H1 (cell line): Measurements from ENCODE around the gene CPNE5. TPM values are rescaled to one million over a fixed set of nuclear protein-coding genes. Genes with fewer than 3 reads are reported as not detected.

Source experiments
- CTCF ChIA-PET: fragments of 300-600 bp; sonication (Branson Sonifier 250); formaldehyde crosslinking; loops from one replicate; lab custom pipeline; 2021; ENCODE audit not compliant: partially characterized antibody; lab: Charles Lee
- POLR2A ChIA-PET: fragments of 300-600 bp; sonication (Branson Sonifier 250); formaldehyde crosslinking; loops from one replicate; lab custom pipeline; 2021; ENCODE audit warnings: inconsistent platforms; ENCODE audit not compliant: partially characterized antibody; lab: Charles Lee
- DNase-seq, 2 experiments: peaks; one replicate each; pipeline versions ENCODE4 v3.0.0 to v3.0.0-alpha.2; 2010 to 2022; ENCODE audit warnings: low spot score in 2 of 2, low read depth in 1 of 2, mixed read lengths in 1 of 2
- FAIRE-seq: peaks from 2 replicates; lab custom pipeline; 2011; peaks lifted over from hg19 to GRCh38; lab: Jason Lieb, UNC
- H2AFZ ChIP-seq: 2 replicates; pipeline ENCODE4 v1.8.1; 2012; ENCODE audit warnings: low read length, inconsistent platforms
- H2AK5ac ChIP-seq: 2 replicates; pipeline ENCODE4 v1.6.1; 2013; ENCODE audit warnings: low read depth, low read length
- H2BK120ac ChIP-seq: replicated peaks from 2 replicates; pipeline ENCODE3; 2013; ENCODE audit warnings: low read depth, low read length, inconsistent platforms
- H2BK12ac ChIP-seq: 2 replicates; pipeline ENCODE4 v1.6.1; 2013; ENCODE audit warnings: low read depth, low read length
- H2BK15ac ChIP-seq: 2 replicates; pipeline ENCODE4 v1.6.1; 2013; ENCODE audit warnings: low read length
- H2BK20ac ChIP-seq: 2 replicates; pipeline ENCODE4 v1.6.1; 2013; ENCODE audit warnings: low read length
- H2BK5ac ChIP-seq: 2 replicates; pipeline ENCODE4 v1.6.1; 2013; ENCODE audit warnings: low read depth, low read length
- H3K14ac ChIP-seq: 2 replicates; pipeline ENCODE4 v1.6.1; 2013; ENCODE audit warnings: inconsistent platforms; ENCODE audit not compliant: insufficient read length
- H3K18ac ChIP-seq: 2 replicates; pipeline ENCODE4 v1.6.1; 2013; ENCODE audit warnings: low read length; ENCODE audit errors: extremely low read depth
- H3K23ac ChIP-seq: 2 replicates; pipeline ENCODE4 v1.6.1; 2013; ENCODE audit warnings: inconsistent platforms; ENCODE audit not compliant: insufficient read length
- H3K23me2 ChIP-seq: 2 replicates; pipeline ENCODE4 v1.6.1; 2013; ENCODE audit warnings: low read depth, low read length
- H3K27ac ChIP-seq: 2 replicates; pipeline ENCODE4 v1.6.1; 2011; ENCODE audit warnings: low read depth, low read length, inconsistent platforms
- H3K27me3 ChIP-seq, 4 experiments: replicated peaks in 1 of 4; 1 replicate in 1 of 4; 2 replicates in 3 of 4; pipeline versions ENCODE4 v1.6.1 to v1.8.1; 2011 to 2013; ENCODE audit warnings: low read length in 3 of 4, mild to moderate bottlenecking in 3 of 4, inconsistent platforms in 2 of 4, mixed read lengths in 2 of 4, moderate library complexity in 1 of 4; ENCODE audit not compliant: control insufficient read depth in 3 of 4, insufficient read depth in 3 of 4; ENCODE audit errors: extremely low read depth in 1 of 4
- H3K36me3 ChIP-seq, 4 experiments: 2 replicates each; pipeline versions ENCODE4 v1.6.1 to v1.8.1; 2011 to 2013; ENCODE audit warnings: mild to moderate bottlenecking in 4 of 4, low read length in 3 of 4, moderate library complexity in 2 of 4, control low read depth in 1 of 4, inconsistent platforms in 1 of 4; ENCODE audit not compliant: insufficient read depth in 4 of 4, control insufficient read depth in 2 of 4
- H3K4ac ChIP-seq: replicated peaks from 2 replicates; pipeline ENCODE3; 2013; ENCODE audit warnings: low read length, low read depth, mixed read lengths, inconsistent platforms; ENCODE audit not compliant: insufficient read length
- H3K4me1 ChIP-seq, 4 experiments: replicated peaks in 1 of 4; 1 replicate in 1 of 4; 2 replicates in 3 of 4; pipeline versions ENCODE4 v1.6.1 to v1.8.1; 2011 to 2013; ENCODE audit warnings: low read length in 3 of 4, inconsistent platforms in 2 of 4, mixed read lengths in 1 of 4; ENCODE audit not compliant: insufficient read depth in 4 of 4, control insufficient read depth in 3 of 4
- H3K4me2 ChIP-seq, 2 experiments: 2 replicates each; pipeline versions ENCODE4 v1.6.1 to v1.8.1; 2011 to 2013; ENCODE audit warnings: low read depth in 2 of 2, low read length in 2 of 2, control low read depth in 1 of 2, inconsistent platforms in 1 of 2, mild to moderate bottlenecking in 1 of 2; ENCODE audit not compliant: insufficient read depth in 1 of 2
- H3K4me3 ChIP-seq, 4 experiments: fragments of 200-600, 300-600 bp in 1 of 4; sonication (generic), shearing (Covaris generic), sonication (Bioruptor Twin) in 1 of 4; 2 replicates each; pipeline versions ENCODE4 v1.5.1 to v1.8.1; 2011 to 2016; ENCODE audit warnings: low read length in 4 of 4, low read depth in 3 of 4, control low read depth in 2 of 4, inconsistent platforms in 2 of 4, mild to moderate bottlenecking in 2 of 4, mixed read lengths in 1 of 4, moderate library complexity in 1 of 4; ENCODE audit not compliant: insufficient read depth in 2 of 4; ENCODE audit errors: extremely low read depth in 1 of 4
- H3K56ac ChIP-seq: replicated peaks from 2 replicates; pipeline ENCODE3; 2013; ENCODE audit warnings: low read depth, mild to moderate bottlenecking, mixed read lengths, low read length, inconsistent platforms; ENCODE audit not compliant: insufficient read length
- H3K79me1 ChIP-seq: 2 replicates; pipeline ENCODE4 v1.6.1; 2013; ENCODE audit warnings: low read depth, low read length, control low read depth
- H3K79me2 ChIP-seq, 2 experiments: 2 replicates each; pipeline versions ENCODE4 v1.6.1 to v1.8.1; 2012 to 2013; ENCODE audit warnings: low read length in 2 of 2, mild to moderate bottlenecking in 2 of 2, inconsistent platforms in 1 of 2; ENCODE audit not compliant: insufficient read depth in 2 of 2, control insufficient read depth in 1 of 2
- H3K9ac ChIP-seq, 4 experiments: replicated peaks in 1 of 4; 1 replicate in 1 of 4; 2 replicates in 3 of 4; pipeline versions ENCODE4 v1.6.1 to v1.8.1; 2011 to 2013; ENCODE audit warnings: low read depth in 3 of 4, low read length in 3 of 4, control low read depth in 2 of 4, mild to moderate bottlenecking in 2 of 4, moderate library complexity in 2 of 4, inconsistent platforms in 1 of 4; ENCODE audit errors: extremely low read depth in 1 of 4
- H3K9me3 ChIP-seq, 2 experiments: 2 replicates each; pipeline versions ENCODE4 v1.6.1 to v1.8.1; 2012 to 2013; ENCODE audit warnings: mild to moderate bottlenecking in 2 of 2, moderate library complexity in 2 of 2, control low read depth in 1 of 2, inconsistent platforms in 1 of 2, low read depth in 1 of 2, low read length in 1 of 2, mixed read lengths in 1 of 2; ENCODE audit not compliant: insufficient read depth in 2 of 2
- H4K20me1 ChIP-seq, 2 experiments: replicated peaks in 1 of 2; 2 replicates each; pipeline versions ENCODE3 to v1.8.1; 2011 to 2013; ENCODE audit warnings: inconsistent platforms in 2 of 2, low read length in 2 of 2, mild to moderate bottlenecking in 1 of 2; ENCODE audit not compliant: insufficient read depth in 2 of 2, control insufficient read depth in 1 of 2
- H4K5ac ChIP-seq: 2 replicates; pipeline ENCODE4 v1.6.1; 2013; ENCODE audit warnings: low read length, low read depth, mixed read lengths, inconsistent platforms; ENCODE audit not compliant: insufficient read length
- H4K8ac ChIP-seq: 2 replicates; pipeline ENCODE4 v1.8.0; 2013; ENCODE audit warnings: mild to moderate bottlenecking, moderate library complexity, low read length, inconsistent platforms; ENCODE audit not compliant: insufficient read depth; ENCODE audit errors: extremely low read depth
- H4K91ac ChIP-seq: replicated peaks from 2 replicates; pipeline ENCODE3; 2013; ENCODE audit warnings: low read length, mixed read lengths, inconsistent platforms; ENCODE audit not compliant: insufficient read length
- ATF2 ChIP-seq: IDR thresholded peaks from 2 replicates; pipeline ENCODE4 v1.6.1; 2012; ENCODE audit warnings: low read length, inconsistent platforms
- CBX5 ChIP-seq: fragments of 300-800, 300-1000 bp; sonication (generic); IDR thresholded peaks from 2 replicates; pipeline ENCODE4 v1.7.1; 2016; ENCODE audit warnings: antibody characterized with exemption, low read length, low read depth
- CBX8 ChIP-seq: fragments of 300-800, 300-1000 bp; sonication (generic); IDR thresholded peaks from 2 replicates; pipeline ENCODE4 v1.7.1; 2016; ENCODE audit warnings: low read depth, low read length, borderline replicate concordance
- CTBP2 ChIP-seq: IDR thresholded peaks from 2 replicates; pipeline ENCODE4 v1.7.0; 2011; ENCODE audit warnings: borderline replicate concordance, mild to moderate bottlenecking, moderate library complexity, mixed read lengths, low read length; ENCODE audit not compliant: insufficient read depth, insufficient read length
- EGR1 ChIP-seq: IDR thresholded peaks from 2 replicates; pipeline ENCODE4 v1.6.1; 2011; ENCODE audit warnings: low read depth, low read length, borderline replicate concordance
- NANOG ChIP-seq: IDR thresholded peaks from 2 replicates; pipeline ENCODE4 v1.6.1; 2011; ENCODE audit warnings: low read length, low read depth, mild to moderate bottlenecking, inconsistent platforms; ENCODE audit not compliant: insufficient read depth, poor library complexity, severe bottlenecking
- SIX5 ChIP-seq: IDR thresholded peaks from 2 replicates; pipeline ENCODE4 v1.6.1; 2011; ENCODE audit warnings: mild to moderate bottlenecking, low read depth, low read length
- USF2 ChIP-seq: IDR thresholded peaks from 2 replicates; pipeline ENCODE4 v1.6.1; 2011; ENCODE audit warnings: low read length, improper control_type of control experiment
- ZNF274 ChIP-seq: IDR thresholded peaks from 2 replicates; pipeline ENCODE4 v1.7.0; 2012; ENCODE audit warnings: low read length, borderline replicate concordance; ENCODE audit errors: extremely low read depth
- WGBS, 2 experiments: shearing (Covaris generic) in 1 of 2; methylation state at CpG; one replicate each; pipeline versions ENCODE4 v1.1.6 to v1.1.7; 2013 to 2015; ENCODE audit warnings: low lambda C conversion rate in 2 of 2, mixed read lengths in 2 of 2, inconsistent platforms in 1 of 2, low coverage in 1 of 2, missing lambda C conversion rate in 1 of 2; ENCODE audit not compliant: insufficient replicate concordance in 2 of 2, insufficient coverage in 1 of 2, insufficient read length in 1 of 2; ENCODE audit errors: extremely low coverage in 1 of 2, missing lambda C conversion rate in 1 of 2; 5-methylcytosine and 5-hydroxymethylcytosine counted together
- polyA plus RNA-seq, 7 experiments: library from polyadenylated mRNA; depleted of rRNA in 3 of 7; stranded (reverse) in 5 of 7; unstranded in 2 of 7; fragments of >200 nt in 5 of 7; fragments of 200-250 nt in 2 of 7; gene quantifications; 1 replicate in 5 of 7; 2 replicates in 1 of 7; 4 replicates in 1 of 7; pipeline versions ENCODE4 v1.2.1 to v1.2.3, GENCODE V29; 2011 to 2013; ENCODE audit warnings: missing spikeins in 2 of 7, mixed read lengths in 2 of 7
- total RNA-seq: library from RNA; stranded (reverse); fragmentation: NEBNext Ultra II Directional; extraction: Animal tissue kit (Norgen Biotek cat#: 25700); gene quantifications from 2 replicates; pipeline ENCODE4 v1.2.1, GENCODE V29; 2021
- TF ChIP-seq, protein P1 (sequence below): IDR thresholded peaks from 2 replicates; pipeline ENCODE4 v1.6.1; 2011; ENCODE audit warnings: low read depth, mild to moderate bottlenecking, low read length; ENCODE audit not compliant: insufficient read depth

Gene CPNE5
- total and polyA plus RNA-seq, 2 of the 8 experiments (the other 6 are each of a cell fraction or from before 2014, with no cell fraction given) = 0.88 to 1.8 TPM

DNA sequence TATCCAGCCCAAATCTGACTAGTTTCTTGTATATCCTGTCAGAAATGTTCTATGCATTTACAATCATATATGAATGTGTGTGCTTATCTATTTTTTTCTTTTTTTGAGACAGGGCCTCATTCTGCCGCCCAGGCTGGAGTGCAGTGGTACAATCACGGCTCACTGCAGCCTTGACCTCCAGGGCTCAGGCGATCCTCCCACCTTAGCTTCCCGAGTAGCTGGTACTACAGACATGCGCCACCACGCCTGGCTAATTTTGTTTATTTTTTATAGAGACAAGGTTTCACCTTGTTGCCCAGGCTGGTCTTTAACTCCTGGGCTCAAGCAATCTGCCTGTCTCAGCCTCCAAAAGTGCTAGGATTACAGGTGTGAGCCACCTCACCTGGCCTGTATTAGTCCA is 144.6 kb downstream of the CPNE5 start:
- Histone ChIP-seq H3K27me3 (no peaks in the 10 kb centered on the region), H3K23me2 (no peaks in the 10 kb centered on the region), H3K79me1 (no peaks in the 10 kb centered on the region), H2BK120ac (no peak overlapping the region), H3K56ac (no peak overlapping the region), H4K5ac (no peak overlapping the region), H3K18ac (no peak overlapping the region), H3K79me2 (no peaks in the 10 kb centered on the region), H2BK12ac (no peak overlapping the region), H3K4ac (no peak overlapping the region), H3K4me3 (no peak overlapping the region), H2AFZ (no peak overlapping the region), H3K4me1 (no peaks in the 10 kb centered on the region), H2BK20ac (no peak overlapping the region), H3K36me3 (no peaks in the 10 kb centered on the region), H2AK5ac (no peak overlapping the region), H3K14ac (no peak overlapping the region), H3K27ac (no peak overlapping the region), H3K9me3 (no peaks in the 10 kb centered on the region), H3K4me2 (no peak overlapping the region), H4K8ac (no peak overlapping the region), H3K23ac (no peak overlapping the region), H4K91ac (no peak overlapping the region), H3K9ac (no peak overlapping the region), H2BK15ac (no peak overlapping the region), H2BK5ac (no peak overlapping the region), H4K20me1 (peaks cover 0 to 3% of the 10 kb centered on the region in 2 experiments)
- 88% methylated on average over 5 of the region's 6 CpGs; no CpG with 5 or more reads in 1 of the 2 experiments for WGBS, 2 experiments
- ChIA-PET POLR2A (no interaction called here), CTCF (interaction anchor here (1.5 to 3.1 kb wide), 2 partner anchors 71 to 79 kb away, joined by 4 to 9 read pairs; no protein-coding TSS in a partner anchor)
- FAIRE-seq (no peak), DNase-seq (no peak)
- no peak for TF ChIP-seq CBX8
- TF ChIP-seq SIX5 = no peak
- no peak for TF ChIP-seq ATF2
- no peak for TF ChIP-seq ZNF274
- TF ChIP-seq CBX5 = no peak
- no peak for TF ChIP-seq NANOG
- TF ChIP-seq EGR1 = no peak
- TF ChIP-seq CTBP2 = no peak
- no peak for TF ChIP-seq USF2
- TF ChIP-seq, protein P1, sequence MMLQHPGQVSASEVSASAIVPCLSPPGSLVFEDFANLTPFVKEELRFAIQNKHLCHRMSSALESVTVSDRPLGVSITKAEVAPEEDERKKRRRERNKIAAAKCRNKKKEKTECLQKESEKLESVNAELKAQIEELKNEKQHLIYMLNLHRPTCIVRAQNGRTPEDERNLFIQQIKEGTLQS = no peak
